Testis (tissue), 2 donors: ENCODE results near the gene HS3ST5.

ENCODE experiments used
- CTCF ChIP-seq, 3 experiments: fragments of 450-650 bp in 2 of 3; fragments of 200-600 bp in 1 of 3; sonication (generic) in 1 of 3; IDR thresholded peaks; one replicate each; pipeline ENCODE4 v1.5.1; 2016 to 2019; ENCODE audit warnings: antibody characterized with exemption in 3 of 3, mild to moderate bottlenecking in 2 of 3, moderate library complexity in 1 of 3
- POLR2A ChIP-seq: fragments of 450-650 bp; IDR thresholded peaks from one replicate; pipeline ENCODE4 v1.6.1; 2017; ENCODE audit warnings: antibody characterized with exemption, mild to moderate bottlenecking, moderate library complexity

GRCh38 chr6:114286211-114286610, 56.6 kb downstream of the HS3ST5 start:
- TF ChIP-seq CTCF (IDR thresholded peaks at IDR 0.05) (no peak), POLR2A (no peak)
